HG03354 (cell line): Measurements from ENCODE around the gene LAYN.

Experiments
- ATAC-seq: cut with Tn5 transposase; IDR thresholded peaks from one replicate; pipeline ENCODE4 v1.9.1; 2021; ENCODE audit warnings: mild to moderate bottlenecking; ENCODE audit not compliant: unreplicated experiment, poor library complexity, severe bottlenecking

The LAYN gene, protein sequence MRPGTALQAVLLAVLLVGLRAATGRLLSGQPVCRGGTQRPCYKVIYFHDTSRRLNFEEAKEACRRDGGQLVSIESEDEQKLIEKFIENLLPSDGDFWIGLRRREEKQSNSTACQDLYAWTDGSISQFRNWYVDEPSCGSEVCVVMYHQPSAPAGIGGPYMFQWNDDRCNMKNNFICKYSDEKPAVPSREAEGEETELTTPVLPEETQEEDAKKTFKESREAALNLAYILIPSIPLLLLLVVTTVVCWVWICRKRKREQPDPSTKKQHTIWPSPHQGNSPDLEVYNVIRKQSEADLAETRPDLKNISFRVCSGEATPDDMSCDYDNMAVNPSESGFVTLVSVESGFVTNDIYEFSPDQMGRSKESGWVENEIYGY

GRCh38 chr11:111540114-111540936 lies at the start of gene LAYN:
Gene LAYN, plus strand, starts transcription at chr11:111540720. Its CDS starts 124 bp downstream, at chr11:111540844.
- no peak for ATAC-seq

DNA sequence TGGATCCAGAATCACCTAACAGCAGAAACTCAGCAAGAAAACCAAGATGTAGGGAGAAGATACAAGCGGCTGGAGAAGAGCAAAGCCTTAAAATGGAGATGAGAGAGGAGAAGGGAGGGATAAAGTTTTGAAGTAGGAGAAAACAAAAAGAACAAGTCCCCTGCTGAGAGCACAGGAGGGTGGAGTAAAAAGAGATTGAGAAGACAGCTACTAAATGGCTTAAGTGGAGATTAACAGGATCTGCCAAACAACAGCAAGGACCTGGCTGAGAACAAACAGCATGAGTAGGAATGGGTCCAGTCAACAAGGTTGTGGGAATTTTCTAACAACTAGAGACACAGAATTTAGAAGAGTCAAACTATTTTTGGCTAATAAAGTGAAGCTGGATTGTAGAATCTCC lies 46.5 kb upstream of the LAYN start:
- no peak for ATAC-seq

- ATAC-seq = no peak
These were observed 41.0 kb upstream of the LAYN start for GRCh38 chr11:111499483-111499882.

- no peak for ATAC-seq
These were observed 40.0 kb upstream of the LAYN start for GRCh38 chr11:111500481-111500880.

GRCh38 chr11:111502611-111503010 lies 37.9 kb upstream of the LAYN start:
- ATAC-seq = no peak

- no peak for ATAC-seq
These were observed 30.2 kb upstream of the LAYN start for GRCh38 chr11:111510311-111510710.

GRCh38 chr11:111512296-111513239 lies 28.0 kb upstream of the LAYN start, which contains the start of gene BTG4:
Gene BTG4, minus strand, starts transcription at chr11:111512386. Its CDS starts 13,610 bp downstream, at chr11:111498776.
- no peak for ATAC-seq

GRCh38 chr11:111513240-111513605 lies 27.3 kb upstream of the LAYN start:
- no peak for ATAC-seq

GRCh38 chr11:111514216-111515031 lies 26.1 kb upstream of the LAYN start, which contains the start of gene HOATZ:
Gene HOATZ, plus strand, starts transcription at chr11:111514778. Its CDS starts 7 bp downstream, at chr11:111514785.
- no peak for ATAC-seq

DNA sequence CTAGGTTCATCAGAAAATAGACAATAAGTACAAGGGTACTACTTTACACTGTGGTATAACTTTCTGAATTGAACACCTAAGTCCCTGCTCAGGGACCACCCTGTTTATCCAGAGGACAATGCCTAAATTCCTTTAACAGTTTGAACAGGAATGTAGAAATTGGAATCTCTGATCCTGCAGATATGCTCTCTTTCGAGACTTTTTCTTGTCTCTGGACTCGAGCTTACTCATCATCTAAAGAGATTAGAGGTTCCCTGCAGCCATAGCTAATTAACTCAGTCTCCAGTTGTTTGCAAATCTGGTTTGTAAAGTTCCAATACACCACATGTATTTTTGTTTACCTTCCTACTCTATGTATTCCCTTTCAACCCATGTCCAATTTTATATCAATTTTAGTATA lies 24.9 kb upstream of the LAYN start:
- no peak for ATAC-seq

GRCh38 chr11:111518668-111519067 lies 21.9 kb upstream of the LAYN start:
- no peak for ATAC-seq

- ATAC-seq = no peak
These were observed 20.0 kb upstream of the LAYN start for GRCh38 chr11:111520560-111520959.

- ATAC-seq = no peak
These were observed 19.4 kb upstream of the LAYN start for GRCh38 chr11:111521135-111521534.

- no peak for ATAC-seq
These were observed 18.1 kb upstream of the LAYN start for GRCh38 chr11:111522426-111522825.

DNA sequence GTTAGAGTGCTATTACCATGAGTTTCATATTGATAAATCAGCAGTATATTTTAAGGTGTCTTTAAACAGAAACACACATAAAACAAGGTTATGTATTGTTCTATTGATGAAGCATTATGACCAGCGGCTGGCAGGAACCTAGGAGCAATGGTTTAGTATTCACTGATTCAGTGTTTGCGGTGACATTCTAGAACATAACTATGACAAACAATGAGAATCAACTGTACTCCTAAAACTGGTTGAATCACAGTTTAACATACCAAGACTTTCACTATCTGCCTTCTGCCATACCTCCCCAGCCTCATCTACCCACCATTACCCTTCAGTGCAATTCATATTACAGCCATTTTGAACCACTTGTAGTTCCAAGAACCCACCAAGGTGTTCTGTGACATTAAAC lies 17.2 kb upstream of the LAYN start:
- no peak for ATAC-seq

DNA sequence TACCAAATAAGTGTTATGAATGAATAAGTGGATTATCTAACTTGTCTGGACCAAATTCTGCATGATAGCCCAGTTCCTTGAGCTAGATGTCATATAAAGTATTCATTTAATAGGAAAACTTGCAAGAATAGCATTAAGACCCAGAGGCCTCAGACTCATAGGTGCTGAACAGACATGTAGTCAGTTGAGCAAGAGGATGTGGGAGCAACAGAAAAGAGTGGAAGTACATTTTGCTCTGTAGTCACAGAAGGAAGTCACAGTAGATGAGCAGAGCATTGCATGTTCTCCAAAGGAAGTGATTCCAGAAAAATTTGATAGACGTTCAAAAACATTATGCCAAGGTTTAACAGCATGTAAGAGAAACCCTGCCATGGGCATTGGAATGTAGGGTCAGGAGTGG lies 16.5 kb upstream of the LAYN start:
- no peak for ATAC-seq

DNA sequence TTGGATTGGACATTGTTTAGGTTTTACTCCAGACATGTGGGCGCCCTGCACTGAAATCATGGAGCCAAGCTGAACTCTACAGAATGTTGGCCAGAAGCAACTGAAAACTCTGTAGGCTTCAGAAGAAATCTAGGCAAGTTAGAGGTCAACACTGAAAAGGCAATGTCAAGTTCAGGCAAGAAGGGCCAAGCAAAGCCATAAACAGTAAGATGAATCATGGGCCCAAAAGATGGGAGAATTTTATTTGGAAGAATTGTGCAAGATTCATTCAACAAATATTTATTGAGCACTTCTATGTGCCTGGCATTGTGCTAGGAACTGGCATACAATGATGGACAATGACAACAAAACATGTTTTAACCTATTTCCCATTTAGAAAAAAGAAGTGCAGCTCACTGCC lies 15.1 kb upstream of the LAYN start:
- ATAC-seq = no peak

DNA sequence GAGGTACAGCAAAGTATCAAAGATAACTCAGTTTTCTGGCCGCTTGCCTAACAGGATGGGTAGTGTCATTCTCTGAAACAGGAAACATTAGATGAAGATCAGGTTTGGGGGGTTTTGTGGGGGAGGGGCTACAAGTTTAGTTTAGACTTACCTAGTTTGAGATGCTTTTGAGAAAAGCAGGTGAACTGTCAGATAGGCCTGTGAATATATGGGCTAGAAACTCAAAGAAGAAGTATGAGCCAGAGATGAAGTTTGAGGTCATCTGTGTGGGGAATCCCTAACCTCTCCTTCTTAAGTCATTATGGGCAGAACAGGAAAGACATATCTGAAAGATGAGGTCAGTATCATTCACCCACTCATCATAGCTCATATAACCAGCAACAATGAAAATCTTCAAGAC lies 14.0 kb upstream of the LAYN start:
- peak; percentile 54 for ATAC-seq

DNA sequence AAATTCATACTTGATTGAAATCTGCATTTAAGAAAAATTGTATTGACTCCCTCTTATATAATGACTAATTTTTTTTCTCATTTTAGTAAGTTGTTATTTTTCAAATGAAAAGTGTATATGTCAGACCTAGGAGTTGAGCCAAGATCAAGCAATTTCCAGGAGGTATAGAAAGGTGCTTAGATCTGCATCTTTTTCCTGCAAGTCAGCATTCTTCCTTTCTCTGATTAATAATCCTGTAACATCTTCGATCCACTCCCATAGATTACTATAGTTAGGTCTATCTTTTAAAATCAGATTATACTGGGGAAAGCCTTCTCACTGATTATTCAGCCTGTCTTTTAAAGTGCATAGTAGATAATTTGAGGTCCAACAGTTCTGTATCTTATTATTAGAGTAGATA lies 13.2 kb upstream of the LAYN start:
- ATAC-seq = no peak
